GM12872 (cell line): ENCODE results near the gene RPL13A.

ENCODE experiments used
- TF ChIP-seq, protein P1 (sequence below): IDR thresholded peaks from 3 replicates; pipeline ENCODE4 v1.5.1; 2011; ENCODE audit warnings: low read depth, mild to moderate bottlenecking, low read length, moderate library complexity; ENCODE audit not compliant: insufficient read depth

Gene RPL13A

DNA sequence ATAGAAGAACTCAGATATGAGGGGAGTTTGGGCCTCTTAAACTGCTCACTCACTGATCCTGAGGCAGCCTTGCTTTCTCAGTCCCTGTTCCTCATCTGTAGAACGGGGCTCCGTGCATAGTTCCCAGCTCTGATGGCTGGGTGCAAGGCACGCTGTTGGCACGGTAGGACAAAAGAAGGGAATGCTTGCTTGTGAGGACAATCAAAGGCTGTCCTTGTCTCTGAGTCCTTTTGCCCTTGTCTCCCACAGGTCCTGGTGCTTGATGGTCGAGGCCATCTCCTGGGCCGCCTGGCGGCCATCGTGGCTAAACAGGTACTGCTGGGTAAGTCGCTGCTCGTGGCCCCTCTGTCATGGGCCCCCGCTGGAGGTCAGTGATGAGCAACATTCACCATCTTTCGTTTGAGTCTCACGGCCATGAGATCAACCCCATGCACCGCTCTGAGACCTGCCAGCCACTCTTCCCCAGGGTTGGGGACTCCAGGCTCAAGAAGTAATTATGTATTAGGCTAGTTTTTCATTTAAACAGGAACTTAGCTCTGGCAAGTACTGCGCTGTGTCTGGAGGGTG lies 2.3 kb downstream of the RPL13A start:
- TF ChIP-seq, protein P1, sequence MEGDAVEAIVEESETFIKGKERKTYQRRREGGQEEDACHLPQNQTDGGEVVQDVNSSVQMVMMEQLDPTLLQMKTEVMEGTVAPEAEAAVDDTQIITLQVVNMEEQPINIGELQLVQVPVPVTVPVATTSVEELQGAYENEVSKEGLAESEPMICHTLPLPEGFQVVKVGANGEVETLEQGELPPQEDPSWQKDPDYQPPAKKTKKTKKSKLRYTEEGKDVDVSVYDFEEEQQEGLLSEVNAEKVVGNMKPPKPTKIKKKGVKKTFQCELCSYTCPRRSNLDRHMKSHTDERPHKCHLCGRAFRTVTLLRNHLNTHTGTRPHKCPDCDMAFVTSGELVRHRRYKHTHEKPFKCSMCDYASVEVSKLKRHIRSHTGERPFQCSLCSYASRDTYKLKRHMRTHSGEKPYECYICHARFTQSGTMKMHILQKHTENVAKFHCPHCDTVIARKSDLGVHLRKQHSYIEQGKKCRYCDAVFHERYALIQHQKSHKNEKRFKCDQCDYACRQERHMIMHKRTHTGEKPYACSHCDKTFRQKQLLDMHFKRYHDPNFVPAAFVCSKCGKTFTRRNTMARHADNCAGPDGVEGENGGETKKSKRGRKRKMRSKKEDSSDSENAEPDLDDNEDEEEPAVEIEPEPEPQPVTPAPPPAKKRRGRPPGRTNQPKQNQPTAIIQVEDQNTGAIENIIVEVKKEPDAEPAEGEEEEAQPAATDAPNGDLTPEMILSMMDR, result peak; percentile 28; the same call in 2 of the 3 replicates

DNA sequence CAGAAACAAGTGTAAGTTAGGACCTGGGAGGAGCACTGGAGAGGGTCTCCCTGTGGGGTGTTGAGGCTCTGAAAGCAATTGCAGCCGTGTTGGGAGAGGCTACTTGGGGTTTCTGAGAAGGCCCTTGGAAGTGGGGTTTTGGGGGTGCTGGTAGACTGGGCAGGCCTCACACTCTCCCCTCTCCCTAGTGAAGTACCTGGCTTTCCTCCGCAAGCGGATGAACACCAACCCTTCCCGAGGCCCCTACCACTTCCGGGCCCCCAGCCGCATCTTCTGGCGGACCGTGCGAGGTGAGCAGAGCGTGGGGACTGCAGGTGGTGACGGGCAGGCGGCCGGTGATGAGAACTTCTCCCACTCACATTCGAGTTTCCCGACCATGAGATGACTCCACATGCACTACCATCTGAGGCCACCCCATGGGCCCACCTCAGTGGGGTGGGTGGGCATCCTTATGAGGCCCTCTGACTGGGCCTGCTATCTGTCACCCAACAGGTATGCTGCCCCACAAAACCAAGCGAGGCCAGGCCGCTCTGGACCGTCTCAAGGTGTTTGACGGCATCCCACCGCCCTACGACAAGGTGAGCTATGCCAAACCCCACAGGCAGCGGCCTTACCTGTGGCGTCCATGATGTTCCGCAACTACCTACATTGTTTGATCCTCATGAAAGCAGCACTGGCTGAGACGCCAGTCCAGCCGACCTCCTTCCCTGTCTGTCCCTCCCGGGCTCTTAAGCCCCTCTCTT lies 3.0 kb downstream of the RPL13A start:
- TF ChIP-seq, protein P1, result no peak

DNA sequence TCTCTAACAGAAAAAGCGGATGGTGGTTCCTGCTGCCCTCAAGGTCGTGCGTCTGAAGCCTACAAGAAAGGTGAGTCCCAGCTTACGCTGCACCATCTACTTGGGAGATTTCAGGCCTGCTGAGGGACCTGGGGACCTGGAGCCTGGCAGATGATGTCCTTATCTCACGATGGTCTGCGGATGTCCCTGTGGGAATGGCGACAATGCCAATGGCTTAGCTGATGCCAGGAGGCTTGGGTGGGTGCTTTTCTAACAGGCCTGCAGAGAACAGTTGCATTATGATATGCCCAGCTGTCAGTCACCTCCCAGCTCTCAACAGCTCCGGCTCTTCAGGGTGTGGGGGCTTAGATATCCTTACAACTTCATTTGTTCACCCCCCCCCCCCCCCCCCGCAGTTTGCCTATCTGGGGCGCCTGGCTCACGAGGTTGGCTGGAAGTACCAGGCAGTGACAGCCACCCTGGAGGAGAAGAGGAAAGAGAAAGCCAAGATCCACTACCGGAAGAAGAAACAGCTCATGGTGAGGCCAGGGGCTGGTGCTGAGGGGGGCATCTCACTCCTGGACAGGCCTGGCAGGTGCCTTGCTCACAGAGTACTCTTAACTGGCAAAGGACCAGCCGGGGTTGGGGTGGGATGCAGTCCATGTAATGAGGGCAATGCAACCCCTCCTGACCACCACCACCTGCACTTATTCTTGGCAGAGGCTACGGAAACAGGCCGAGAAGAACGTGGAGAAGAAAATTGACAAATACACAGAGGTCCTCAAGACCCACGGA lies 3.8 kb downstream of the RPL13A start:
- TF ChIP-seq, protein P1, result no peak

- TF ChIP-seq, protein P1, result no peak
These were observed 4.6 kb downstream of the RPL13A start for GRCh38 chr19:49491804-49492572.

DNA sequence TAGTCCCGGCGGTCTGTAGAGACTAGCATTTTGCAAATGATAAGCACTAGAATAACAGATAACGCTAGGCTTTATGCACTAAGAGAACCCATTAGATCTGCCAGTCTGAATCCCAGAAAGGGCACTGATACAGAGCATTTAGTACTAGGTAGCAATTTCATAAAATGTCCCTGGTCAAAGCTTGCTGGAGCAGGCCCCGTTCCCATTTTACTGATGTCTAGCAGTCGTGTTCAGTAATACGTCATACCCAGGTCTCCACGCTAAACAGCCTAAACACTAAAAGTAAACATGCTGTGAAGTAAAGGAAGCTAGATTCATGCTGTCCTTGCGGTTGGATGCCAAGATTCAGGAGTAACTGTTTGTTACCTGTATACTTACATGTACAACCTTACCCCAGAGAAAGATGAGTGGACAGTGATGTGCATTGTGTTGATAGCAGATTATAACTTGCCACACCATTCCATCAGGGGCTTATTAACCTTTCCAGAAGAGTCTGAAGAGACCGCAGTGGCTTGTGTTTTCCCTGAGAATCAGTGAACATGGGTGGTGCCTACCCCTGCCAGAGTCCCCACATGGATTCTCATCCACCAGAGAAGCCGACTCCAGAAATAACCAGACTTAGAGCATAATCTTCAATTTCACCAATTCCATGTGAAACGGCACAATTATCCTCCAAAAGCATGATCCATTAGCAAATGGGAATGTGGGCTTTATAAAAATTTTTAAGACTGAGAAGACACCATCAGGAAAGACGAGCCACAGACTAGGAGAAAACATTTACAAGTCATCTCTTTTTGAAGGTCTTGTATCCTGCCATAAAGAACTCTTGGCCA lies 5.4 kb downstream of the RPL13A start:
- TF ChIP-seq, protein P1, result no peak

DNA sequence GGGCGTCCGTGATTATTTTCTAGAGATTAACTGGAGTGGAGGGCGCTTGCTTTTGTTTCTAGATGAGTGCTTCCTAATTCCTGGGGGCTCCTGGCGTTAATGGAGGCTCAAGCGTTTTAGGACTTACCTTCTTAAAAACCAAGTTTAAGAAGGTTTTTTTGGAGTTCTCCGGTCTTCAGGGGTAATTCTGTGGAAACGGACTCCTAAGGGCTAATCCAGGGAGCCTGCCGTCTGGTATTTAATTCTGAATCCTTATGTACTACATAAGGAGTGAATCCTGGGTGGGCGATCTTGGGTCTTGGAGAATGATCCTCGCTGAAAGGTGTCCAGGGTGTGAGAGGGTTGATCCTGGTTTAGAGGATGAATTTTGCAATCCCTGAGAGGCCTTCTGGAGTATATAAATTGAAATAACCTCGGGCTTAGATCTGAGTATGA lies 9.2 kb downstream of the RPL13A start:
- TF ChIP-seq, protein P1, result no peak
